KG1 (cell line): Measurements from ENCODE around the gene NUP85.
"Not testable (repeated sequence)": the region's sequence is repeated elsewhere in the genome, so short reads cannot be mapped to it uniquely, and the experiment has no call there.

Experiments
- DNase-seq: peaks from one replicate; lab custom pipeline; 2025; lab: John Stamatoyannopoulos, UW

Gene NUP85

DNA sequence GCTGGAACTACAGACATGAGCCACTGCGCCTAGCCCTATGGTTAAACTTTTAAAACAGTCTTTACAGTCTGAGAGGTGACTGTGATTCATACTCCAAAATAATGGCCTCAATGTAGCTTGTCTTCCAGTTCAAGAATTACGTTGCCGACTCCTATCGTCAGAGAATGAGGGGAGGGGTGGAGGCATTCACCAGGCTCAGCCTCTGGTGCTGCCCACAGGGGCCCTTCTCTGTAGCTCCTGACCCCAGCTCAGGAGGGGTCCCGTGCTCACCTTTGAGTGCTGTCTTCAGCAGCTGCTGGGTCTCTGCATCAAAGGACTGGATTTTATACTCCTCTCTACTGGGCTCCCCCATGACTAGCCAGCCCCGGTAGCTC, 64.4 kb downstream of the NUP85 start:
- no peak for DNase-seq

DNA sequence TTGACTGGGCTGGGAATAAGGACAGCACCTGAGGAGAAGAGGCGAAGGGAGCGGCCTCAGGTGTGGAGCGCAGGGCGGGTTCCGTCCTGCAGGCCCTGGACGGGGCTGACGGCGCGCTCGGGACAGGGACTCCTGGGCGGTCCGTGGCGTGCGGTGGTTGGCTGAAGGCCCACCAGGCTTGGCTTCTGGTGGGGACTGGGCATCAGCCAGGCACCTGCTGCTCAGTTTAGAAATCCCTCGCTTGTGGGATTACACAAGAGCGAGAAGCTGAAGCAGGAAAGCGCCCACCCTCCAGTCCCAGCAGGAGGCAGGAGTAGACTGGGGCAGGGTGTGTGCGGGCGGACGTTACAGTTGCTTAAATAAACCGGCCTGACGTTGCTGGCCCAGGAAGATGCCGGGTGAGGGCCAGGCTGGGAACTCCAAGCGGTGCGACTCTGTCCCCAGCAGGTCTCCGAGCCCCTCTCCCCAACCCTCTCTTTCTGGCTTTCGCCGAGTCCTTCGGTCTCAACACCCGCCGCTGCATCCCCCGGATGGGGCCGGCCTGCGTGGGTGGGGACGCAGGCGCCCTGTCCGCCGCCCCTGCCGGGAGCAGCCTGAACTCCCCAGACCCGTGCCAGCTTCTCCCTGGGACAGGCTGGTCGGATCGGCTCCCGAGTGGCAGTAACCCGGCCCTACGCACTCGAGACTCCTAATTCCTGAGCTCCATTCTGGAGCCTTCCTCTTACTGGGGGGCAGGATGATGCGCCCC, 64.9 kb downstream of the NUP85 start:
- DNase-seq, result peak; percentile 83

DNA sequence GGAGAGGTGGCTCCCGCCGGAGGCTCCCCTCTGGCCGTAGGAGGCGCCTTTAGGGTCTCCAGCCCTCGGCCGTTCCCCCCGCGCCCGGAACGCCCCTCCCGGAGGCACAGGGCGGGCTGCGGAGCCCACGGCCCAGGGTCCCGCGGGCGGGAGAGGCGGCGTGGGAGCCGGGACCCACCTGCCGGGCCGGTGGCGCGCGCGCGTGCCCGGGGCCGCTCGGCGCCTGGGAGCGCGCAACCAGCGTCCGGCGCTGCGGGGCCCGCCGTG, 65.4 kb downstream of the NUP85 start, which contains the start of gene MIF4GD:
Gene MIF4GD (minus strand): TSS at position 266 of the 267 bp plus-strand sequence. CDS start 1,036 bp downstream, outside the sequence.
- no peak for DNase-seq

DNA sequence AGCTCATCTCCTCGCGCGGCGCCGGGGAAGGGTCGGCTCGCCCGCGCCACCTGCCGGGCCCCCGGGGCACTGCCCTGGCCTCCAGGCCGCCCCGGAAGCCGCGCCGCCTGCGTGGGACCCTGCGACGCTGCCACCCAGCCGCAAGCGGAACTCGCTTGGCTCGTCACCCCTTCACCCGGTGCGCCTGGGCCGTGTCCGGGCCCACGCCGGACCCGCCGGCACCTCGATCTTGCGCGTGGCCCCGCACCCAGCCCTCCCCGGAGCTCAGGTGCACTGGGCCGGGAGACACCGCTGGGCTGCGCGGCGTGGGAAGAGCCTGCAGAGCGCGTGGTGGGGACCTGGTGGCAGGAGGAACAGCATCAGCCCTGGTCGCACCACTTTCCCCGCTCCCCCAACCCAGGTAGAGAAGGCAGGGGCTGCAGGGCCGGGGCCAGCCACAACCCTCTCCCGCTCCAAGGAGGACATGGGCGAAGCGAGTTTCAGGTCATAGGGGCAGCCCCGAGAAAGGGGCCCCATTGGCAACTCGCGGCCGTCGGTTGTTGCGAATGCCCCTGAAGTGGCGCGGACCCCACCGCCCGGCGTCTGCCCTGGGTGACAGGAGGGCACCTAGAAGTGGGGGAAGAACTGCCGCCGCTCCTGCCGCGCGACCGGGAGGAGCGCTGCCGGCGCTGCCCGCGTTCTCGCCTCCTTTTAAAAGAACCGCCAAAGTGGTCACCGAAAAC, 65.9 kb downstream of the NUP85 start:
- peak; percentile 65 for DNase-seq

DNA sequence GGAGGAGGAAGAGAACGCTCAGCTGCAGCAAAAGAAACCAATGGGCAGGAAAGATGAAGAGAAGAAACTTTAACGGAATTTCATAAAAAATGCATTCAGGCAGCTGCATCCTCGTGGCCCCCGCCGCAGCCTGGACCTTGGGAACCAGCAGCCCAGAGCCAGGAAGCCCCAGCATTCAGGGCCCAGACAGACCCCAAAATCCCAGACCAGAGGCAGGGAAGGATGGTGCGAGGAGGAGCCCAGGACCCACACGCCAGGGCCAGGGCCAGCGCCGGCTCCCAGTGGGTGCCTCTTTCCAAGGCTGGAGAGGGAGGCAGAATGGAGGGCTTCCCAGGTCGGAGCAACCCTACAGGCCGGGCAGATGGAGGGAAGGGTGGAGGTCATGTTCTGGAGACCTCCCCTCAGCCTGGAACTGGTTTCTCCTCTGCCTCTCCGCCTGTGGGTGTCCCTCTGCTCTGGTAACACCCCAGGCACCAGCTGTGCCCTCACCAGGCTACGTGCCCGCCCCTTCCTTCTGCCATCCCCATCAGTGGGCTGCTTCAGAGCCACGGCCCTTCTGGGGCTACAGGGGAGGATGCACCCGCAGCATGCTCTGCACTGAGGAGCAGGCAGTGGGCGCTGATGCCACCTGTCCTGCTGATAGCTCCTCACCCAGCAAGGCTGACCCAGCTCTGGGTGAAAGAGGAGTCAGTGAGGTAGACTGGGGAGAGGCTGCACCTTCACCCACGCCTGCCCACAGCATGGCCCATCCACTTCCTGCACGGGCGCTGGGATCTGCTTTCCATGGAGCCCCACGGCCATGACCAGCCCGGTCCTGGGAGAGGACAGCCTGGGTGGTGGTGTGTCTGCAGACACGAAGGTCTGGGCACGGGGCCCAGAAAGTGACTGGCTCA, 66.7 kb downstream of the NUP85 start:
- DNase-seq, result no peak

DNA sequence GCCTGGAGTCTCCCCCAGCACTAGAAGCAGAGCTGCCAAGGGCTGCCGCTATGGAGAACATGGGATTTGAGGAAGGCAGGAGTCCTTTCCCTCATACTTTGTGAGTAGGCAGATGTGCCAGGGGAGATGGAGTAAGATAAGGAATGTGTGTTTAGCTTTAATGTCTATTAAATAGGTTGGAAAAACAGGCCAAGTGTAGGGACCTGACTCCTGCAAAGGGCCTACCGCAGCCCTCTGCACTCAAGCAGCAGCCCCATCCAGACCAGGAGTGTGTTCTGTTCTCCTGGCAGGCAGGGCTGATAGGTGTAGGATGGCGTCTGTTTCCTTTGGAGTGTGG, 67.3 kb downstream of the NUP85 start:
- DNase-seq, result no peak

DNA sequence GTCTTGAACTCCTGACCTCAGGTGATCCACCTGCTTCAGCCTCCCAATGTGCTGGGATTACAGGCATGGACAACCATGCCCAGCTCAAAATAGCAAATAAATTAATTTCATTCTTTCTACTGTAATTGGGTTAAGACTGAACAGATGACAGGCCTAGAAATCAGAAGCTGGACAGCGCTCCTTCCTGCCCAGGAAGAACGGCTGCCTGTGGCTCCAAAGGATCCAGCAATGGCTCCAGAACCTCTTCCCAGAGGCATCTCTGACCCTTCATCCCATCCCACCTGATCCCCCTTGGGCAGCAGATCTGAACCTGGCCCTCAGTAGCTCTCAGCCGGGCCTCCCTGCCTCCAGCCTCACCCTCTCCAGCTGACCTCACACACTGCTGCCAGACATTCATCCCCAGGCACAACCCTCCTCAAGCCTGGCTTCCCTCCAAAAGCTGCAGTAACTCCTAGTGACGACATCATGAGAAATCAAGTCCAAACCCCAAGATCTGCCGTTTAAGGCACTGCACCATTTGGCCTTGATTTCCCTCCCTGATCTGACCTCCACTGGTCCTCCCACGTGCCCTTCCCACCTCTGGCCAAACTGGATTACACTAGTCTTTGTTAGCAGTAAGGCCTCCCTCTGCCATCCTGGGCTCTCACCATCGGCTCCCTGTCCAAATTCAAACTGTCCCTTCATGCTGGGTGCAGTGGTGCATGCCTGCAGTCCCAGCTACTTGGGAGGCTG, 68.7 kb downstream of the NUP85 start:
- no peak for DNase-seq

DNA sequence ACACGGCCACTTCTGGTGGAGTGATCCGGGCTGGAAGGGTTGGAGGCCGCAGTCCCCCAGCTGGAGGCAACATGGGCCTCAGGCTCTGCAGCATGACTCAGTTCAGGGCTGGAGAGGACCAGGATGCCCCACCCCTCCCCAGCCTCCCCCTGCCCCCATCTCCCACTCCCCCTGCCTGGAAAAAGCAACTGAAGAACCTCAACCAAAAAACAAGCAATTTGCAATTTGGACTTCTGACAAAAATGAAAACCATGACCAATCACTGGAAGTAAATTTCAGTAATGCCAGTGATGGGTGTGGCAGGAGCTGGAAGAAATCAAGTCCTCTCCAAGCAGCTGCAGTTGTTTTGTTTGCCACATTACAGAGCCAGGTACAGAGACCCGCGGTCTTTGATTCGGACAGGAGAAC, 72.2 kb downstream of the NUP85 start:
- no peak for DNase-seq

DNA sequence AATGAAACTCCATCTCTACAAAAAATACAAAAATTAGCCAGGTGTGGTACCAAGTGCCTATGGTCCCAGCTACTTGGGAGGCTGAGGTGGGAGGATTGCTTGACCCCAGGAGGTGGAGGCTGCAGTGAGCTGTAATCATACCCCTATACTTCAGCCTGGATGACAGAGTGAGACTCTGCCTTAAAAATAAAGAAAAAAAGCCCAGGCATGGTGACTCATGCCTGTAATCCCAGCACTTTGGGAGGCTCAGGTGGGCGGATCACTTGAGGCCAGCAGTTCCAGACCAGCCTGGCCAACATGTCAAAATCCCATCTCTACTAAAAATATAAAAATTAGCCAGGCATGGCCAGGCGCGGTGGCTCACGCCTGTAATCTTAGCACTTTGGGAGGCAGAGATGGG, 74.7 kb downstream of the NUP85 start:
- not testable (repeated sequence) for DNase-seq

DNA sequence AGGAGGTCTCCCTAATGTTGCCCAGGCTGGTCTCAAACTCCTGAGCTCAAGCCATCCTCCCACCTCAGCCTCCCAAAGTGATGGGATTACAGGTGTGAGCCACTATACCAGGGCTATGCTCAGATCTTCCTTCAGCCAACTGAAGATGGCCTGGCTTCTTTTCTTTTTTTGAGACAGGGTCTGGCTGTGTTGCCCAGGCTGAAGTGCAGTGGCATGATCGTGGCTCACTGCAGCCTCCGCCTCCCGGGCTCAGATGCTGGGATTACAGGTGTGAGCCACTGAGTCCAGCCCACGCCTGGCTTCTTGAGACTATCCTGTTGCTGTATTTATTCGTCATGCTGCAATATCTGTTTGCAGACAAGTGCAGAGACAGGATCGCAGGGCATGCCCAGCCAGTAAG, 79.6 kb downstream of the NUP85 start:
- no peak for DNase-seq
